Measurements from ENCODE around the gene PCSK2. TPM values are rescaled to one million over a fixed set of nuclear protein-coding genes. Genes with fewer than 3 reads are reported as not detected.

Gene PCSK2
- polyA plus RNA-seq, 3 donors: not detected

- no peaks in the 10 kb centered on the region for H3K27me3 ChIP-seq (ENCODE audit: control insufficient read depth in 2 of 2, insufficient read depth in 2 of 2, low read length in 2 of 2)
- H3K4me1 Mint-ChIP-seq: no peaks in the 10 kb centered on the region
- H3K4me1 ChIP-seq (ENCODE audit: control insufficient read depth in 1 of 2, insufficient read depth in 2 of 2, low read length in 2 of 2): no peaks in the 10 kb centered on the region
- H4K20me1 ChIP-seq (ENCODE audit: insufficient read depth, low read length): no peaks in the 10 kb centered on the region
- intact Hi-C loops (cut with micrococcal nuclease): no loop called here
- no peaks in the 10 kb centered on the region for H3K36me3 ChIP-seq (replicated peaks in 1 of 2; ENCODE audit: control insufficient read depth in 1 of 2, insufficient read depth in 2 of 2, low read length in 2 of 2)
- TF ChIP-seq, protein P1, sequence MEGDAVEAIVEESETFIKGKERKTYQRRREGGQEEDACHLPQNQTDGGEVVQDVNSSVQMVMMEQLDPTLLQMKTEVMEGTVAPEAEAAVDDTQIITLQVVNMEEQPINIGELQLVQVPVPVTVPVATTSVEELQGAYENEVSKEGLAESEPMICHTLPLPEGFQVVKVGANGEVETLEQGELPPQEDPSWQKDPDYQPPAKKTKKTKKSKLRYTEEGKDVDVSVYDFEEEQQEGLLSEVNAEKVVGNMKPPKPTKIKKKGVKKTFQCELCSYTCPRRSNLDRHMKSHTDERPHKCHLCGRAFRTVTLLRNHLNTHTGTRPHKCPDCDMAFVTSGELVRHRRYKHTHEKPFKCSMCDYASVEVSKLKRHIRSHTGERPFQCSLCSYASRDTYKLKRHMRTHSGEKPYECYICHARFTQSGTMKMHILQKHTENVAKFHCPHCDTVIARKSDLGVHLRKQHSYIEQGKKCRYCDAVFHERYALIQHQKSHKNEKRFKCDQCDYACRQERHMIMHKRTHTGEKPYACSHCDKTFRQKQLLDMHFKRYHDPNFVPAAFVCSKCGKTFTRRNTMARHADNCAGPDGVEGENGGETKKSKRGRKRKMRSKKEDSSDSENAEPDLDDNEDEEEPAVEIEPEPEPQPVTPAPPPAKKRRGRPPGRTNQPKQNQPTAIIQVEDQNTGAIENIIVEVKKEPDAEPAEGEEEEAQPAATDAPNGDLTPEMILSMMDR (IDR thresholded peaks at IDR 0.05): no peak
- DNase-seq: no peak
- peaks cover 0 to 6% (median 4%) of the 10 kb centered on the region in 7 donors for H3K9me3 Mint-ChIP-seq
- WGBS (ENCODE audit: insufficient coverage): 100% methylated on average over 1 of the region's 4 CpGs
- no peak overlapping the region for H3K9ac ChIP-seq (ENCODE audit: insufficient read depth, low read length, poor library complexity, severe bottlenecking)
- H2AFZ ChIP-seq (ENCODE audit: insufficient read depth, low read depth, low read length, poor library complexity, severe bottlenecking): no peak overlapping the region
- H3K27ac ChIP-seq (ENCODE audit: low read depth in 1 of 2, low read length in 2 of 2): no peak overlapping the region
- no peaks in the 10 kb centered on the region for H3K9me3 ChIP-seq (replicated peaks in 1 of 2; ENCODE audit: control insufficient read depth in 1 of 2, insufficient read depth in 1 of 2, low read length in 2 of 2)
- H3K4me2 ChIP-seq (replicated peaks; ENCODE audit: extremely low read depth, low read length, poor library complexity, severe bottlenecking): no peak overlapping the region
- no peaks in the 10 kb centered on the region for H3K79me2 ChIP-seq (ENCODE audit: insufficient read depth, low read length)
- H3K27ac Mint-ChIP-seq: no peak overlapping the region
- no peaks in the 10 kb centered on the region for H3K36me3 Mint-ChIP-seq
- peaks cover 1 to 7% (median 2%) of the 10 kb centered on the region in 3 donors for H3K27me3 Mint-ChIP-seq (ENCODE audit: low read depth in 3 of 3)
- H3K4me3 Mint-ChIP-seq: no peak overlapping the region
- no peak overlapping the region for H3K4me3 ChIP-seq (replicated peaks in 1 of 3; ENCODE audit: low read depth in 2 of 3, low read length in 3 of 3)
Measured at GRCh38 chr20:17467120-17467655, 240.3 kb downstream of the PCSK2 start.

- Mint-ChIP-seq H3K27me3 (ENCODE audit: low read depth in 3 of 3) (peaks cover 1 to 9% (median 5%) of the 10 kb centered on the region in 3 donors), H3K4me3 (no peak overlapping the region), H3K36me3 (no peaks in the 10 kb centered on the region), H3K27ac (no peak overlapping the region), H3K9me3 (peaks cover 0 to 6% (median 4%) of the 10 kb centered on the region in 7 donors), H3K4me1 (no peaks in the 10 kb centered on the region)
- Histone ChIP-seq H2AFZ (ENCODE audit: insufficient read depth, low read depth, low read length, poor library complexity, severe bottlenecking) (no peak overlapping the region), H3K27me3 (ENCODE audit: control insufficient read depth in 2 of 2, insufficient read depth in 2 of 2, low read length in 2 of 2) (no peaks in the 10 kb centered on the region), H3K4me1 (ENCODE audit: control insufficient read depth in 1 of 2, insufficient read depth in 2 of 2, low read length in 2 of 2) (no peaks in the 10 kb centered on the region), H3K9me3 (replicated peaks in 1 of 2; ENCODE audit: control insufficient read depth in 1 of 2, insufficient read depth in 1 of 2, low read length in 2 of 2) (no peaks in the 10 kb centered on the region), H3K4me2 (replicated peaks; ENCODE audit: extremely low read depth, low read length, poor library complexity, severe bottlenecking) (no peak overlapping the region), H3K79me2 (ENCODE audit: insufficient read depth, low read length) (no peaks in the 10 kb centered on the region), H3K4me3 (replicated peaks in 1 of 3; ENCODE audit: low read depth in 2 of 3, low read length in 3 of 3) (no peak overlapping the region), H3K9ac (ENCODE audit: insufficient read depth, low read length, poor library complexity, severe bottlenecking) (no peak overlapping the region), H4K20me1 (ENCODE audit: insufficient read depth, low read length) (no peaks in the 10 kb centered on the region), H3K27ac (ENCODE audit: low read depth in 1 of 2, low read length in 2 of 2) (no peak overlapping the region), H3K36me3 (replicated peaks in 1 of 2; ENCODE audit: control insufficient read depth in 1 of 2, insufficient read depth in 2 of 2, low read length in 2 of 2) (no peaks in the 10 kb centered on the region)
- TF ChIP-seq, protein P1 (IDR thresholded peaks at IDR 0.05): no peak
- DNase-seq: no peak
- WGBS (ENCODE audit: insufficient coverage): 92% methylated on average over 17 of the region's 24 CpGs
- intact Hi-C loops (cut with micrococcal nuclease): no loop called here
Measured at GRCh38 chr20:17468073-17468840, 241.4 kb downstream of the PCSK2 start.

All from CD14-positive monocyte (primary cell).